Measurements from ENCODE around the gene FAM168A. TPM values are rescaled to one million over a fixed set of nuclear protein-coding genes. Genes with fewer than 3 reads are reported as not detected.

FAM168A gene
- total RNA-seq, 2 donors from 2014 or later = 34.0 to 36.0 TPM

GRCh38 chr11:73429121-73429750 is 168.7 kb downstream of the FAM168A start:
- no peak for TF ChIP-seq CTCF (IDR thresholded peaks at IDR 0.05)
- no peak overlapping the region for H3K27ac ChIP-seq
- no peak for DNase-seq (ENCODE audit: low spot score)

DNA sequence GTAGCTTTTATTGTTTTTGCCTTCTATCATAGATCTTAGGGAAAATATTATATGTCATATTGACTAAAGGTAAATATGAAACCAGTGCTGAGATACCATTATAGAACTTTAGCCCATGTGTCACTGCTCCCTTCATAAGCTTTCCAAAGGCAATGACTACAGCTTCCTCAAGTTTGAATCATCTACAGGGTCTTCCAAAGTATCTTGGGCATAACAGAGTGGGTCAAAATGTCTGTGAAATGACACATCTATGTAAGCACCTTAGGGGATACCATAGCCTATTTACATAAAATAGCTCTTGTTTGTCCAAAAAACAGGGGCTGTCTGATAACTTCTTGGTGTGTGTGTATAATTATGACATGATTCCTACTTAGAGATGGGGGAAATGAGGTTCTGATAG is 169.2 kb downstream of the FAM168A start:
- Histone ChIP-seq H3K9me3 (no peaks in the 10 kb centered on the region), H3K4me3 (no peak overlapping the region), H3K4me1 (ENCODE audit: control insufficient read depth in 1 of 2, low read depth in 2 of 2) (peaks cover 0 to 14% of the 10 kb centered on the region in 2 donors), H3K27me3 (replicated peaks; ENCODE audit: insufficient read depth) (no peaks in the 10 kb centered on the region), H3K36me3 (no peaks in the 10 kb centered on the region), H3K27ac (no peak overlapping the region)
- no peak for ATAC-seq (ENCODE audit: insufficient number of reproducible peaks, low FRiP score, low read depth)
- TF ChIP-seq CTCF (IDR thresholded peaks at IDR 0.05) = no peak
- no peak for DNase-seq (ENCODE audit: low spot score)

More at GRCh38 chr11:73429121-73429750, 168.7 kb downstream of the FAM168A start:
- ATAC-seq (ENCODE audit: insufficient number of reproducible peaks, low FRiP score, low read depth) = no peak
- Histone ChIP-seq H3K4me3 (no peak overlapping the region), H3K9me3 (no peaks in the 10 kb centered on the region), H3K36me3 (no peaks in the 10 kb centered on the region), H3K27me3 (replicated peaks; ENCODE audit: insufficient read depth) (no peaks in the 10 kb centered on the region), H3K4me1 (ENCODE audit: control insufficient read depth in 1 of 2, low read depth in 2 of 2) (peaks cover 0 to 14% of the 10 kb centered on the region in 2 donors)

DNA sequence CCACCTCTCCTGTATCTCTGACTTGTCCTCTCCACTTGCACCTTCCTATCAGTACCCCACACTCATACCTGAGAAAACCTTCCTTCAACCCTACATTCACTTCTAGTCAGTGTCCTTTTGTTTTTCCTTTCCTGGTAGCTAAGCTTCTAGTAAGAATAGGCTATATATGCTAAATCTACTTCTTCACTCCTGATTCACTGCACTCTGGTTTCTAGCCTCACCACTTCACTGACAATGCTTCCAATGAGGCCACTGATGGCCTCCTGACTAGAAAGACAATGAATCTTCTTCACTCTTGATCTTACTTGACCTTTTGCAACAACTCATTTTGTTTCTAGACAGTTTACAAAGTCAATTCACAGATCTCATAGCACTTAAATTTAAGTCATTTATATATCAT is 169.7 kb downstream of the FAM168A start:
- Histone ChIP-seq H3K4me1 (ENCODE audit: control insufficient read depth in 1 of 2, low read depth in 2 of 2) (peaks cover 0 to 14% of the 10 kb centered on the region in 2 donors), H3K27me3 (replicated peaks; ENCODE audit: insufficient read depth) (no peaks in the 10 kb centered on the region), H3K36me3 (no peaks in the 10 kb centered on the region), H3K4me3 (no peak overlapping the region), H3K27ac (no peak overlapping the region), H3K9me3 (no peaks in the 10 kb centered on the region)
- TF ChIP-seq CTCF (IDR thresholded peaks at IDR 0.05) = no peak
- no peak for DNase-seq (ENCODE audit: low spot score)
- no peak for ATAC-seq (ENCODE audit: insufficient number of reproducible peaks, low FRiP score, low read depth)

- no peak for TF ChIP-seq CTCF (IDR thresholded peaks at IDR 0.05)
- no peaks in the 10 kb centered on the region for H3K27me3 ChIP-seq (replicated peaks; ENCODE audit: insufficient read depth)
- ATAC-seq (ENCODE audit: insufficient number of reproducible peaks, low FRiP score, low read depth) (no peak), DNase-seq (ENCODE audit: low spot score) (no peak)
- peaks cover 0 to 14% of the 10 kb centered on the region in 2 donors for H3K4me1 ChIP-seq (ENCODE audit: control insufficient read depth in 1 of 2, low read depth in 2 of 2)
- no peak overlapping the region for H3K27ac ChIP-seq
- H3K9me3 ChIP-seq = no peaks in the 10 kb centered on the region
- no peaks in the 10 kb centered on the region for H3K36me3 ChIP-seq
- no peak overlapping the region for H3K4me3 ChIP-seq
Measured at GRCh38 chr11:73426219-73426850, 171.6 kb downstream of the FAM168A start.

DNA sequence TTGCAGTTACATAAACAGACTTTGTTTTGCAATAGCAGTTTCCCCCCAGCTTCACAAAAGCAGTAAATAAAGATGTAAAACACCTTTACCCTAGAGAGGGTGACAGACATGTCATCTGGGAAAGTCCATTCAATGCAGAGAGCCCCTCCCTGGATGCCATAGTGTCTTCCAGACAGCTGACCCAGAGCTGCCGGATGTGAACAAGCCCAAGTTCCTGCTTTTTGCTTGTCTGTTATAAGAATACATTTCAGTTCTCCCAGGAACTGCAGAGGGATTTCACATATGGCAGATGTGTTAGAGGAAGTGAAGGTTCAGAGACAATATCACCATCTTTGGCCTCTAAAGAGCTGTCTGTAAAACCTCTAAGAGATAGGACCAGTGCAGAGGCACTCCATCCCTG is 172.8 kb downstream of the FAM168A start:
- H3K9me3 ChIP-seq = no peaks in the 10 kb centered on the region
- H3K36me3 ChIP-seq = no peaks in the 10 kb centered on the region
- H3K27me3 ChIP-seq (replicated peaks; ENCODE audit: insufficient read depth) = no peaks in the 10 kb centered on the region
- DNase-seq (ENCODE audit: low spot score) = no peak
- peaks cover 0 to 14% of the 10 kb centered on the region in 2 donors for H3K4me1 ChIP-seq (ENCODE audit: control insufficient read depth in 1 of 2, low read depth in 2 of 2)
- no peak for TF ChIP-seq CTCF (IDR thresholded peaks at IDR 0.05)
- H3K27ac ChIP-seq = no peak overlapping the region
- no peak for ATAC-seq (ENCODE audit: insufficient number of reproducible peaks, low FRiP score, low read depth)
- no peak overlapping the region for H3K4me3 ChIP-seq
